SK-N-SH (cell line): ENCODE data around the gene SIL1. TPM values are rescaled to one million over a fixed set of nuclear protein-coding genes. Genes with fewer than 3 reads are reported as not detected.
A peak's percentile ranks its signal among the peaks of the same experiment; 100 is the strongest.

ENCODE experiments used
- CTCF ChIA-PET: fragments of 300-600, 350-600 bp; formaldehyde crosslinking; extraction: SDS; loops from one replicate; lab custom pipeline; 2021; lab: Yijun Ruan, JAX
- POLR2A ChIA-PET: fragments of 350-600 bp; sonication (Branson Sonifier 250); formaldehyde crosslinking; extraction: SDS; loops from one replicate; lab custom pipeline; 2020; ENCODE audit warnings: antibody characterized with exemption, inconsistent platforms; lab: Yijun Ruan, JAX
- DNase-seq: peaks from one replicate; pipeline ENCODE4 v3.0.0; 2012
- H2AFZ ChIP-seq: fragments of 200-600 bp; sonication (generic); 2 replicates; pipeline ENCODE4 v1.8.1; 2016; ENCODE audit warnings: antibody characterized with exemption, mild to moderate bottlenecking, low read depth
- H3F3A ChIP-seq: fragments of 200-600 bp; sonication (generic); replicated peaks from 2 replicates; pipeline ENCODE3; 2016; ENCODE audit warnings: antibody characterized with exemption, mild to moderate bottlenecking; ENCODE audit not compliant: insufficient read depth
- H3K27ac ChIP-seq, 2 experiments: fragments of 200-500 bp in 1 of 2; fragments of 200-600 bp in 1 of 2; sonication (Bioruptor generic) in 1 of 2; sonication (generic), shearing (Covaris generic) in 1 of 2; 2 replicates each; pipeline versions ENCODE4 v1.5.1 to v1.6.1; 2014 to 2016; ENCODE audit warnings: low read depth in 2 of 2, inconsistent platforms in 1 of 2, low read length in 1 of 2, mild to moderate bottlenecking in 1 of 2, mixed read lengths in 1 of 2
- H3K27me3 ChIP-seq: fragments of 200-600 bp; sonication (generic), shearing (Covaris generic); 2 replicates; pipeline ENCODE4 v1.6.1; 2016; ENCODE audit warnings: mixed run types; ENCODE audit not compliant: insufficient read depth
- H3K36me3 ChIP-seq, 2 experiments: fragments of 200-500 bp in 1 of 2; fragments of 200-600 bp in 1 of 2; sonication (Bioruptor generic) in 1 of 2; sonication (generic) in 1 of 2; replicated peaks in 1 of 2; 2 replicates each; pipeline versions ENCODE3 to v1.5.1; 2014 to 2016; ENCODE audit warnings: low read length in 1 of 2, mild to moderate bottlenecking in 1 of 2; ENCODE audit not compliant: insufficient read depth in 2 of 2, control insufficient read depth in 1 of 2
- H3K4me1 ChIP-seq, 2 experiments: fragments of 200-500 bp in 1 of 2; fragments of 200-600 bp in 1 of 2; sonication (Bioruptor generic) in 1 of 2; sonication (generic), shearing (Covaris generic) in 1 of 2; 2 replicates each; pipeline versions ENCODE4 v1.5.1 to v1.6.1; 2014 to 2016; ENCODE audit warnings: low read depth in 1 of 2, low read length in 1 of 2, mixed run types in 1 of 2; ENCODE audit not compliant: insufficient read depth in 2 of 2, control insufficient read depth in 1 of 2
- H3K4me2 ChIP-seq: fragments of 200-600 bp; sonication (generic), shearing (Covaris generic); 2 replicates; pipeline ENCODE4 v1.6.1; 2017; ENCODE audit warnings: mixed run types
- H3K4me3 ChIP-seq, 2 experiments: fragments of 200-500 bp in 1 of 2; fragments of 200-600 bp in 1 of 2; sonication (Bioruptor generic) in 1 of 2; sonication (generic), shearing (Covaris generic) in 1 of 2; 2 replicates each; pipeline versions ENCODE4 v1.5.1 to v1.8.1; 2014 to 2016; ENCODE audit warnings: low read depth in 2 of 2, inconsistent platforms in 1 of 2, low read length in 1 of 2, mild to moderate bottlenecking in 1 of 2, mixed read lengths in 1 of 2, moderate library complexity in 1 of 2
- H3K79me2 ChIP-seq: fragments of 200-600 bp; sonication (generic); 2 replicates; pipeline ENCODE4 v1.8.1; 2017; ENCODE audit warnings: mild to moderate bottlenecking; ENCODE audit not compliant: insufficient read depth
- H3K9ac ChIP-seq: fragments of 200-600 bp; sonication (generic); 2 replicates; pipeline ENCODE4 v1.6.1; 2017; ENCODE audit warnings: mixed run types
- H3K9me2 ChIP-seq: fragments of 200-600 bp; sonication (generic); 2 replicates; pipeline ENCODE4 v1.6.1; 2017; ENCODE audit warnings: mixed run types
- H3K9me3 ChIP-seq: fragments of 200-600 bp; sonication (generic); 2 replicates; pipeline ENCODE4 v1.6.1; 2017; ENCODE audit warnings: mixed run types, mild to moderate bottlenecking, moderate library complexity
- H4K20me1 ChIP-seq: fragments of 200-600 bp; sonication (generic); 2 replicates; pipeline ENCODE4 v1.6.1; 2017; ENCODE audit warnings: mild to moderate bottlenecking, mixed run types; ENCODE audit not compliant: insufficient read depth
- ELF1 ChIP-seq: IDR thresholded peaks from 2 replicates; pipeline ENCODE4 v1.4.0; 2012
- EZH2phosphoT487 ChIP-seq: fragments of 200-600 bp; sonication (generic); IDR thresholded peaks from 2 replicates; pipeline ENCODE4 v1.6.1; 2017; ENCODE audit warnings: low read depth, mixed run types, mild to moderate bottlenecking, antibody characterized with exemption, moderate library complexity, borderline replicate concordance
- FOSL2 ChIP-seq: IDR thresholded peaks from 2 replicates; pipeline ENCODE4 v1.4.0; 2012; ENCODE audit warnings: low read depth, mild to moderate bottlenecking, moderate library complexity, borderline replicate concordance
- FOXM1 ChIP-seq: IDR thresholded peaks from 2 replicates; pipeline ENCODE4 v1.4.0; 2012; ENCODE audit warnings: low read depth, mild to moderate bottlenecking
- GABPA ChIP-seq: IDR thresholded peaks from 2 replicates; pipeline ENCODE4 v1.4.0; 2012; ENCODE audit warnings: low read depth, mild to moderate bottlenecking
- GATA2 ChIP-seq: sonication (generic); formaldehyde crosslinking; IDR thresholded peaks from 2 replicates; pipeline ENCODE4 v1.5.0; 2020; ENCODE audit warnings: mild to moderate bottlenecking, missing genetic modification reagents
- MEF2A ChIP-seq: IDR thresholded peaks from 2 replicates; pipeline ENCODE4 v1.4.0; 2012; ENCODE audit warnings: low read depth, borderline replicate concordance
- NFIC ChIP-seq: IDR thresholded peaks from 2 replicates; pipeline ENCODE4 v1.4.0; 2012; ENCODE audit warnings: borderline replicate concordance
- RAD21 ChIP-seq: IDR thresholded peaks from 2 replicates; pipeline ENCODE4 v1.6.1; 2012; ENCODE audit warnings: mild to moderate bottlenecking, low read length
- RXRA ChIP-seq: IDR thresholded peaks from 2 replicates; pipeline ENCODE4 v1.4.0; 2012; ENCODE audit warnings: low read depth, mild to moderate bottlenecking, borderline replicate concordance
- SMC3 ChIP-seq: IDR thresholded peaks from 2 replicates; pipeline ENCODE4 v1.6.1; 2012; ENCODE audit warnings: low read depth, low read length, improper control_type of control experiment
- TAF1 ChIP-seq: IDR thresholded peaks from 2 replicates; pipeline ENCODE4 v1.6.1; 2012; ENCODE audit warnings: low read depth, mild to moderate bottlenecking, low read length, moderate library complexity, borderline replicate concordance
- YY1 ChIP-seq: IDR thresholded peaks from 2 replicates; pipeline ENCODE4 v1.4.0; 2012; ENCODE audit warnings: low read depth, mild to moderate bottlenecking
- WGBS: methylation state at CpG from one replicate; pipeline ENCODE4 v1.1.6; 2017; ENCODE audit warnings: low lambda C conversion rate; 5-methylcytosine and 5-hydroxymethylcytosine counted together
- polyA plus RNA-seq, 3 experiments: library from polyadenylated mRNA; depleted of rRNA; stranded (reverse); fragments of >200 nt; gene quantifications; 2 replicates each; pipeline ENCODE4 v1.2.3, GENCODE V29; 2012
- TF ChIP-seq, protein P1 (sequence below): IDR thresholded peaks from 2 replicates; pipeline ENCODE4; 2012
- TF ChIP-seq, protein P2 (sequence below): fragments of 150-350 bp; IDR thresholded peaks from 2 replicates; pipeline ENCODE4 v1.6.1; 2016; ENCODE audit warnings: mild to moderate bottlenecking, low read depth, low read length
- TF ChIP-seq, protein P3 (sequence below): IDR thresholded peaks from 2 replicates; pipeline ENCODE4 v1.4.0; 2012; ENCODE audit warnings: low read depth, borderline replicate concordance

The SIL1 gene
- polyA plus RNA-seq, 1 of the 3 experiments (the other 2 are of a cell fraction): 25.9 TPM

DNA sequence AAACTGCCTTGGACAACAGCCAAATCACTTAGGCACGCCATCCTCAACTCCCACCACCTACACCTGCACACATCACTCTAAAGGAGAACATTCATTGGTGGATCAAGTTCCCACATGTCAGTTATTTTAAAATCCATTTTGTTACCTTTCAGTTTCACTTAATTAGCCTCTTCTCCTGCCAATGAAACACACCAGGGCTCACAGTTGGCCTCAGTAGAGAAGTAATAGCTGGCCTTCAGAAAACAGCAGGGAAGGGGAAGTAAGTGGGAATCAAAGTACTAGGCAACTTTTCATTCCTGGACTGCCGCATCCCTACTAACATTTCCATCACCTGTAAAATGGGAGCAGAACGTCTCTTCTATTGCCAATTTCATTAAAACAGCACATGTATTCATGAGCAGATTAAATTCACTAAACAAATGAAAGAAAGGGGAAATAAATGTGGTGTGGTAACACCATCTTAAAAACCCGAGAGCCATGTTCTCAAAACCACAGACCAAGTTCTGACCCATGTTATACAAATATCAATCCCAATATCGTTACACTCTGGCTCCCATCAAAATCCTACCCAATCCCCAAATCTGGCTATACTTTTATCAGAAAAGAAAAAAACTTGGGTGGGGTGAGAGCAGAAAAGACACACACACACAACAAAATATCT, 1.7 kb downstream of the SIL1 start:
- peaks cover 24% of the 10 kb centered on the region for H3K79me2 ChIP-seq
- 90% methylated on average over 5 of the region's 5 CpGs for WGBS

DNA sequence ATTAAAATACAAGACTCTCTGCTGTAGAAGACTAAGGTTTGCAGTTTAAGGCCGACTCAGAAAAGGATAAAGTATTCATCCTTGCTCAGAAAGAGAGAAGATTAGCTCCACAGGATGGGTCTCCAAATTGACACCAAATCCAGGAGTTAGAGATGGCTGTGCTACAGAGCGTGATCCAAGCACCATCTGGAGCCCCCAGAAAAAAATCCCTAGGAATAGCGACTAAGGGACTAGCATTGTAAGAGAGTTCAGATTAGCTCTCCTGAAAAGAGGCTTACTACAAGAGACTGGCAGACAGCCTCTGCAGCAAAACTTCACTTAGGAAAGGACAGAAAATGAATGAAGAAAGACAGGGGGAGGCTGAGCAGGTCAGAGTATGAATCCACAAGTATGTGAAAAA, 3.7 kb downstream of the SIL1 start:
- CTCF ChIA-PET: no interaction called here
- WGBS: 97% methylated on average over 3 of the region's 3 CpGs
- POLR2A ChIA-PET: no interaction called here

More for the DNA sequence above, 1.7 kb downstream of the SIL1 start:
- TF ChIP-seq, protein P1, sequence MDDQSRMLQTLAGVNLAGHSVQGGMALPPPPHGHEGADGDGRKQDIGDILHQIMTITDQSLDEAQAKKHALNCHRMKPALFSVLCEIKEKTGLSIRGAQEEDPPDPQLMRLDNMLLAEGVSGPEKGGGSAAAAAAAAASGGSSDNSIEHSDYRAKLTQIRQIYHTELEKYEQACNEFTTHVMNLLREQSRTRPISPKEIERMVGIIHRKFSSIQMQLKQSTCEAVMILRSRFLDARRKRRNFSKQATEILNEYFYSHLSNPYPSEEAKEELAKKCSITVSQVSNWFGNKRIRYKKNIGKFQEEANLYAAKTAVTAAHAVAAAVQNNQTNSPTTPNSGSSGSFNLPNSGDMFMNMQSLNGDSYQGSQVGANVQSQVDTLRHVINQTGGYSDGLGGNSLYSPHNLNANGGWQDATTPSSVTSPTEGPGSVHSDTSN: no peak
- no peak for TF ChIP-seq SMC3
- Histone ChIP-seq H3K27me3 (no peaks in the 10 kb centered on the region), H3K4me2 (peak overlapping the region; percentile 85; the same call in 1 of the 2 replicates), H3K4me1 (no peaks in the 10 kb centered on the region; a peak in 1 of 4 replicates), H3K4me3 (no peak overlapping the region), H4K20me1 (no peaks in the 10 kb centered on the region), H3K9ac (no peak overlapping the region), H3F3A (no peaks in the 10 kb centered on the region), H3K27ac (no peak overlapping the region), H3K9me3 (no peaks in the 10 kb centered on the region), H2AFZ (no peak overlapping the region), H3K36me3 (peaks cover 0 to 4% of the 10 kb centered on the region in 2 experiments), H3K9me2 (no peaks in the 10 kb centered on the region)
- POLR2A ChIA-PET: no interaction called here
- CTCF ChIA-PET: interaction anchor here (0.6 kb wide), 1 partner anchor 13 kb away, joined by 3 read pairs; no protein-coding TSS in a partner anchor
- no peak for DNase-seq

More for the DNA sequence above, 3.7 kb downstream of the SIL1 start:
- H3K27me3 ChIP-seq: no peaks in the 10 kb centered on the region
- no peaks in the 10 kb centered on the region; a peak in 1 of 4 replicates for H3K4me1 ChIP-seq
- TF ChIP-seq RAD21 (no peak), EZH2phosphoT487 (no peak), MEF2A (no peak), NFIC (no peak), SMC3 (no peak), TAF1 (no peak), ELF1 (no peak), YY1 (no peak), GABPA (no peak), FOXM1 (no peak), GATA2 (CRISPR knock-in tag) (no peak), RXRA (no peak), FOSL2 (no peak)
- TF ChIP-seq, protein P2, sequence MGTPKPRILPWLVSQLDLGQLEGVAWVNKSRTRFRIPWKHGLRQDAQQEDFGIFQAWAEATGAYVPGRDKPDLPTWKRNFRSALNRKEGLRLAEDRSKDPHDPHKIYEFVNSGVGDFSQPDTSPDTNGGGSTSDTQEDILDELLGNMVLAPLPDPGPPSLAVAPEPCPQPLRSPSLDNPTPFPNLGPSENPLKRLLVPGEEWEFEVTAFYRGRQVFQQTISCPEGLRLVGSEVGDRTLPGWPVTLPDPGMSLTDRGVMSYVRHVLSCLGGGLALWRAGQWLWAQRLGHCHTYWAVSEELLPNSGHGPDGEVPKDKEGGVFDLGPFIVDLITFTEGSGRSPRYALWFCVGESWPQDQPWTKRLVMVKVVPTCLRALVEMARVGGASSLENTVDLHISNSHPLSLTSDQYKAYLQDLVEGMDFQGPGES: no peak
- TF ChIP-seq, protein P3, sequence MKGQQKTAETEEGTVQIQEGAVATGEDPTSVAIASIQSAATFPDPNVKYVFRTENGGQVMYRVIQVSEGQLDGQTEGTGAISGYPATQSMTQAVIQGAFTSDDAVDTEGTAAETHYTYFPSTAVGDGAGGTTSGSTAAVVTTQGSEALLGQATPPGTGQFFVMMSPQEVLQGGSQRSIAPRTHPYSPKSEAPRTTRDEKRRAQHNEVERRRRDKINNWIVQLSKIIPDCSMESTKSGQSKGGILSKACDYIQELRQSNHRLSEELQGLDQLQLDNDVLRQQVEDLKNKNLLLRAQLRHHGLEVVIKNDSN: no peak
- TF ChIP-seq, protein P1: no peak
- H2AFZ ChIP-seq: no peak overlapping the region
- no peak overlapping the region for H3K4me3 ChIP-seq
- no peak for DNase-seq
- H3K9me3 ChIP-seq: no peaks in the 10 kb centered on the region
- no peaks in the 10 kb centered on the region for H3K9me2 ChIP-seq
- H3F3A ChIP-seq: no peaks in the 10 kb centered on the region
- H4K20me1 ChIP-seq: no peaks in the 10 kb centered on the region
- no peak overlapping the region for H3K9ac ChIP-seq
- peaks cover 24% of the 10 kb centered on the region for H3K79me2 ChIP-seq
- no peak overlapping the region for H3K4me2 ChIP-seq
- H3K36me3 ChIP-seq: peaks cover 0 to 9% of the 10 kb centered on the region in 2 experiments
- H3K27ac ChIP-seq: no peak overlapping the region
